Stimulated activated CD8-positive, alpha-beta memory T cell treated with anti-CD3 and anti-CD28 coated beads, Interleukin-15, amount 100 ng/mL, for 4 hours (primary cell): Measurements from ENCODE around the gene PRKN.
"Not testable (repeated sequence)": the region's sequence is repeated elsewhere in the genome, so short reads cannot be mapped to it uniquely, and the experiment has no call there.

Source experiments
- DNase-seq, 2 donors: peaks; one replicate each; pipeline ENCODE4 v3.0.0-alpha.2; 2020; ENCODE audit warnings: low read depth in 2 of 2

The PRKN gene

DNA sequence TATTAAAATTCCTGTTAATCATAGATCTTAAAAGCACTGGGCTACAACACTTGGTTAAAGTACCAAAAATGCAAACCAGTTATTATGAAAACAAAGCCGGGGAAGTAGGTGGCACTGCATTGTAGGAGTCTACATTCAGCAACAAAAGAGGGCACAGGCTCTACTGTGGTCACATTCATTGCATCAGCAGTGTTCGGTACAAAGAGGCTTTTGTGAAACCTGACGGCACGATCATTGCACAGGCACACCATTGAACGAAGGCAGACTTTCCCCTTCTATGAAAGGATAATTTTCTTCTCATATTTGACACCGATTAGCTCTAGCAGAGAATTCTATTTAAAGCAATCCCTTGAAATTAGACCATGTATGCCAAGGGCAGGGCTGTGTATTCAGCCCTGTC lies 1409.1 kb downstream of the PRKN start:
- no peak for DNase-seq

GRCh38 chr6:161316531-161316930 lies 1411.0 kb downstream of the PRKN start:
- DNase-seq = no peak

GRCh38 chr6:161315246-161315917 lies 1412.2 kb downstream of the PRKN start:
- not testable (repeated sequence) for DNase-seq

- not testable (repeated sequence) for DNase-seq
Observed at GRCh38 chr6:161314541-161315245, 1412.9 kb downstream of the PRKN start.

DNA sequence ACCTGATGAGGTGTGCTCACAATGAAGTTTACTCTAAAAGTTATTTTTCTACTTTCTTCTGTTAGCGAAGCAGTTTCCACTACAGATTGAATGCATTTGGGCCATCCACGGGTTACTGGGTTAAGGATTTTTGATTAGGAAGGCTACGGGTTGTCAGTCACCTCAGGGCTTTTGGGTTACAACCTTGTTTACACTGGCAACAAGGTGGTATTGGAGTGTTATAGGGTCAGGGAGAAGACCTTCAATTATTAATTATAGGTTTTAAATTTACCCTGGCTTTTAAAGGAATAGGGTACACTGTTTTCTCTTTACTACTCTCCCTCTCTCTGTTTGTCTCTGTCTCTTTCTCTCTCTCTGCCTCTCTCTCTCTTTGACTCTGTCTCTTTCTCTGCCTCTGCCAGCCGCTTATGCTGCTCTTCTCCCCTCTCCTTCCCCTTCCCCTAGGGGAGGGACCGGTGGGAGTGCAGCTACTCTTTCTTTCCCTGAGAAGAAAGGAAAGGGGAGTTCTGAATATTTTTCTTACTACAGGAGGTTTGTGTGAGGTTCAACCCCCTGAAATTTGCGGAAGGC lies 1413.5 kb downstream of the PRKN start:
- DNase-seq = no peak

GRCh38 chr6:161313475-161313874 lies 1414.1 kb downstream of the PRKN start:
- DNase-seq = not testable (repeated sequence)

DNA sequence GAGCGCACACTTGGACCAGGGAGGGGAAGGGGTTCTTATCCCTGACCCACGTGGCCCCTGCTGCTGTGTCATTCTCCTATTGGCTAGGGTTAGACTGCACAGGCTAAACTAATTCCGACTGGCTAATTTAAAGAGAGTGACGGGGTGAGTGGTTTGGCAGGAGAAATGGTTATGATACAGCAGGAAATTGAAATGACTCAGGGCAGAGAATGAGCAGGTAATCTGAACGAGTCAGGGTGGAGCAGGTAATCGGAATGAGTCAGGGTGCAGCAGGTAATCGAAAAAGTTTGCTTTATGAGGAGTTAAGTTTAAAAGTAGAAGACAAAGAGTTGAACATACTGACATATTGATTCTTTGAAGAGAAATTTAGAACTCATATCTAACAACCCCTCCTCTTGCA lies 1417.8 kb downstream of the PRKN start:
- not testable (repeated sequence) for DNase-seq

DNA sequence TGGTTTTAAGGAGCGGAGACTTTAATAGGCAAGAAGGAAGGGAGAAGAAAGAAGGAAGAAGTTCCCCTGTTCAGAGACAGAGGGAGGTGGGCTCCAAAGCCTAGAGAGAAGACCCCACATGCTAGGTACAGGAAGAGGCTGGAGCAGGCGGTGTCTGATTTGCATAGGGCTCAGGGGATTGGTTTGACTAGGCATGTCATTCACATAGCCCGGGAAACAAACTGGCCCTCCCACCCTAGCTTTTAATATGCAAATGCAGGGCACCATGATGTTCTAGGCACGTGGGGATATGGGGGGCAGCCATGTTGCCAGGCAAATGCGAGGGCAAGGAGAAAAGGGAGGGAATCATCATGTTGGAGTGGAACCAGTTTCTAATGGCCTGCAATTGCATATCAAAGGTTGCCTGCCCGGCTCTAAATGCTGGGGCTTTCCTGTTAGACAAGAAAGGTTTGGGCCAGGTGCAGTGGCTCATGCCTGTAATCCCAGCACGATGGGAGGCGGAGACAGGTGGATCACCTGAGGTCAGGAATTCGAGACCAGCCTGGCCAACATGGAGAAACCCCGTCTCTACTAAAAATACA lies 1419.4 kb downstream of the PRKN start:
- no peak for DNase-seq

DNA sequence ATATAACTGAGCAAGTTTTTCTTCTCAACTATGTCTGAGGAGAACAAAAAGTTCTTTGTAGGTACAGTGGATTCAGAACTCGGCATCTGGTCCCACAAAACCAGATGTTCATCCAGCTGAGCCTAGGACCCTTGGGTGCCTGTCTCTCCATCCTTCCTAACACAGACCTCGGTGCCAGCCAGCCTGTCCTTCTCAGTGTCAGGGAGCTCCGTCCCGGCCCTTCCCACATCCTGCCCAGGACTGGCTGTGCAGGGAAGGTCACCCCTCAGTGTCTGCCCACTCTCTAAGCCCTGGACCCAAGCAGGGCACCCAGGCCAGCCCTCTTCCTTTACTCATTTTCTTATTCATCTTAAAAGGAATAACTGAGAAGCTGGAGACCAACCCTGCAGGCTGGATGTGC lies 1421.7 kb downstream of the PRKN start:
- no peak for DNase-seq

- no peak for DNase-seq
Observed at GRCh38 chr6:161303628-161304340, 1423.8 kb downstream of the PRKN start.

GRCh38 chr6:161302949-161303348 lies 1424.6 kb downstream of the PRKN start:
- no peak for DNase-seq

DNA sequence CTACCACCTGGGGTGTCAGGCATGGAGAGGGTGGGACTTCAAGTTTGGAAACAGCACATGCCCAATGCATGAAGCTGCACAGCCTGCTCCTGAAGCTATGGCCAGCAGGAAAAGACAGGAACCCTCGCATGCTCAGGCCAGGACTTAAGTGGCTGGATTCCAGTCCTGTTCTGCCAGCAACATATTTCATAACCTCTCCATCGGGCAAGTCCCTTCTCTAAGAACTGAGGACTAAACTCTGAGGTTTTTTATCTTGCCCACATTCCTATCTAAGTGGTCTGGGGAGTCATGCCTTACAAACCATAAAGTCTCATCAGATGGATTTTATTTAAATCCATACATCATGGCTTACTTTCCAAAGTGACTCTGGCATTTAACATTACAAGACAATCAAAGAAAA lies 1426.2 kb downstream of the PRKN start:
- no peak for DNase-seq

DNA sequence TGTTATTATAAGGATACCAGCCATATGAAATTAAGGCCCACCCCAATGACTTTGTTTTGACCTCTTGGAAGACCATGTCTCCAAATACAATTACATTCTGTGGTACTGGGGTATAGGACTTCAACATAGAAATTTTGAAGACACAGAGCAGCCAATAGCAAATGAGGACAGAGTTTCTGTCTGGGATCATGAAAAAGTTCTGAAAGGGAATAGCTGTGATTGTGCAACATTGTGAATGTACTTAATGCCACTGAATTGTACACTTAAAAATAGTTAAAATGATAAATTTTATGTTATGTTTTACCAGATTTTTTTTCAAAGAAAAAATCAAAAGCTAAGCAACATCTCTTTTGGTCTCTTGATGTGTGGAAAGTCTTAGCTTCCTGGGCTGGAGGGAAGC lies 1426.7 kb downstream of the PRKN start:
- DNase-seq = no peak

DNA sequence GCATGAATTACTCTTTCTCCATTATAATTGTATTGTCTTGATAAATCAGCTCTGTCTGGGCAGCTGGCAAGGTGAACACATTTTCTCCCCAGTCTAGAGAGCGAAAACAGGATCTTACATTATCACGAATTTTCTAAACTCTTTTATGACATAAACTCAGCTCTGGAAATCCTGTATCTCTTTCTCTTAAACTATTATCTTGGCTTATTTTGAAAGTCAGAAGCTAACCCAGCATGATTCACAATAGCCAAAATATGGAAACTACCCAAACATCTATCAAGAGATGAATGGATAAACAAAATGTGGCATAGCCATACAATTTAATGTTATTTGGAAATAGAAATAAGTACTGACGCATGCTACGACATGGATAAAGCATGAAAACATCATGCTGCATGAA lies 1427.8 kb downstream of the PRKN start:
- DNase-seq = no peak
